GM18505 (cell line): ENCODE data around the gene RPL29.

Experiments
- ATAC-seq: cut with Tn5 transposase; IDR thresholded peaks from one replicate; pipeline ENCODE4 v1.9.1; 2021; ENCODE audit not compliant: unreplicated experiment
- POLR2A ChIP-seq: IDR thresholded peaks from 4 replicates; pipeline ENCODE4 v1.6.1; 2011; ENCODE audit warnings: borderline replicate concordance; ENCODE audit not compliant: insufficient read depth, insufficient read length; ENCODE audit errors: extremely low read depth

RPL29 gene

GRCh38 chr3:52021489-52022268 is 26.0 kb upstream of the RPL29 start:
- no peak for ATAC-seq
- TF ChIP-seq POLR2A = no peak

- no peak for TF ChIP-seq POLR2A
Observed at GRCh38 chr3:52020796-52021195, 25.1 kb upstream of the RPL29 start.

GRCh38 chr3:52019352-52020080 is 23.8 kb upstream of the RPL29 start:
- TF ChIP-seq POLR2A = no peak
- ATAC-seq = no peak

More at GRCh38 chr3:52020796-52021195, 25.1 kb upstream of the RPL29 start:
- ATAC-seq = no peak

GRCh38 chr3:52018319-52019000 is 22.8 kb upstream of the RPL29 start:
- no peak for TF ChIP-seq POLR2A
- ATAC-seq = no peak

- ATAC-seq = no peak
- TF ChIP-seq POLR2A = no peak
Observed at GRCh38 chr3:52017586-52017985, 21.9 kb upstream of the RPL29 start.

- ATAC-seq = no peak
- TF ChIP-seq POLR2A = no peak
Observed at GRCh38 chr3:52015438-52016228, 19.9 kb upstream of the RPL29 start.

GRCh38 chr3:52014613-52015012 is 18.9 kb upstream of the RPL29 start:
- no peak for TF ChIP-seq POLR2A
- ATAC-seq = no peak

- no peak for ATAC-seq
- no peak for TF ChIP-seq POLR2A
Observed at GRCh38 chr3:52013802-52014598, 18.3 kb upstream of the RPL29 start.

- TF ChIP-seq POLR2A = no peak
- ATAC-seq = no peak
Observed at GRCh38 chr3:52012699-52013098, 17.0 kb upstream of the RPL29 start.

GRCh38 chr3:52010431-52010830 is 14.7 kb upstream of the RPL29 start:
- ATAC-seq = no peak
- no peak for TF ChIP-seq POLR2A

GRCh38 chr3:52007291-52007690 is 11.6 kb upstream of the RPL29 start:
- ATAC-seq = no peak
- TF ChIP-seq POLR2A = no peak

- TF ChIP-seq POLR2A = no peak
- ATAC-seq = no peak
Observed at GRCh38 chr3:52006820-52007133, 11.1 kb upstream of the RPL29 start.
